DND-41 (cell line): Measurements from ENCODE around the gene UNC5C.

Source experiments
- EZH2 ChIP-seq: IDR thresholded peaks from 3 replicates; pipeline ENCODE4 v1.6.1; 2012; ENCODE audit warnings: borderline replicate concordance, low read depth, mild to moderate bottlenecking, moderate library complexity, low read length, inconsistent platforms; ENCODE audit not compliant: severe bottlenecking
- TF ChIP-seq, protein P1 (sequence below): IDR thresholded peaks from 2 replicates; pipeline ENCODE4 v1.5.1; 2012; ENCODE audit warnings: borderline replicate concordance, low read length, moderate library complexity, mild to moderate bottlenecking; ENCODE audit not compliant: poor library complexity, severe bottlenecking; ENCODE audit errors: extremely low read depth

DNA sequence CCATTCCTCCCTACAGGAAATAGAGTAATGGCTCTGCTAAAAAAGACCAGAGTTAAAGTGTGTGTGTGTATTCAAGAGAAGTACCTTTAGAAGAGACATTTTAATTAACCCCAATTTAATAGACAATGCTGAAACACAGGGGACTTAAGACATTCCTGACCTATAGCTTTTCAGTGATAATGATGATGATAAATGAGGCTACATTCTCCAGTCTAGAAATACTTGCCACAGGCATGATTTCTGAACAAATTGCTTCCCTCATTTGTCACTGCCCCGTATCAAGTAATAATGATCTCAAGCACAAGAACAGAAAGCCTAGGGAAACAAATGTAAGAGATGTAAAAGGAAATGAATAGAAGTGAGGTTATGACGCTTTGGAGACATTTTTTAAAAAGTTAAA is 117.1 kb downstream of the UNC5C start:
- TF ChIP-seq, protein P1, sequence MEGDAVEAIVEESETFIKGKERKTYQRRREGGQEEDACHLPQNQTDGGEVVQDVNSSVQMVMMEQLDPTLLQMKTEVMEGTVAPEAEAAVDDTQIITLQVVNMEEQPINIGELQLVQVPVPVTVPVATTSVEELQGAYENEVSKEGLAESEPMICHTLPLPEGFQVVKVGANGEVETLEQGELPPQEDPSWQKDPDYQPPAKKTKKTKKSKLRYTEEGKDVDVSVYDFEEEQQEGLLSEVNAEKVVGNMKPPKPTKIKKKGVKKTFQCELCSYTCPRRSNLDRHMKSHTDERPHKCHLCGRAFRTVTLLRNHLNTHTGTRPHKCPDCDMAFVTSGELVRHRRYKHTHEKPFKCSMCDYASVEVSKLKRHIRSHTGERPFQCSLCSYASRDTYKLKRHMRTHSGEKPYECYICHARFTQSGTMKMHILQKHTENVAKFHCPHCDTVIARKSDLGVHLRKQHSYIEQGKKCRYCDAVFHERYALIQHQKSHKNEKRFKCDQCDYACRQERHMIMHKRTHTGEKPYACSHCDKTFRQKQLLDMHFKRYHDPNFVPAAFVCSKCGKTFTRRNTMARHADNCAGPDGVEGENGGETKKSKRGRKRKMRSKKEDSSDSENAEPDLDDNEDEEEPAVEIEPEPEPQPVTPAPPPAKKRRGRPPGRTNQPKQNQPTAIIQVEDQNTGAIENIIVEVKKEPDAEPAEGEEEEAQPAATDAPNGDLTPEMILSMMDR: no peak
- TF ChIP-seq EZH2: no peak
